HG03378 (cell line): ENCODE data around the gene SPINK9.
"Not testable (repeated sequence)": the region's sequence is repeated elsewhere in the genome, so short reads cannot be mapped to it uniquely, and the experiment has no call there.

Experiments used
- ATAC-seq: cut with Tn5 transposase; IDR thresholded peaks from one replicate; pipeline ENCODE4 v1.9.1; 2021; ENCODE audit warnings: mild to moderate bottlenecking, moderate library complexity; ENCODE audit not compliant: unreplicated experiment

SPINK9 gene, protein sequence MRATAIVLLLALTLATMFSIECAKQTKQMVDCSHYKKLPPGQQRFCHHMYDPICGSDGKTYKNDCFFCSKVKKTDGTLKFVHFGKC

DNA sequence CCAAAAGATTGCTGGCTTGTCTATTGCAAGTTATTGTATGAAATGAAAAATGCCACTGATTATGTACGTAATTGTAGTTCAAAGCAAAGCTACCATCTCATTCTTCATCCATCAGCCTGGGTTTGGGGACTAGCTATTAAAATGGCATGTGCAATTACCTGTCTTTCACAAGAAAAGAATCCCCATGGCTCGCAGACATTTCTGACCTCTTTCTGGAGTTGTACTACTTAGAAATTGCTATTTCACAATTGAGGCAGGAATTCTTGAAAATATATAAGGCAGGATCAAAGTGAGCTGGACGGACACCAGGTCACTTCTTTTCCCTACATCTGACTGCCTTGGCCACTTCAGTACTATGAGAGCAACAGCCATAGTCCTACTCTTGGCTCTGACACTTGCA is at the start of gene SPINK9:
SPINK9 (plus strand) TSS at position 301 of the 400 bp plus-strand sequence; CDS start at position 356, 55 bp downstream.
- no peak for ATAC-seq

DNA sequence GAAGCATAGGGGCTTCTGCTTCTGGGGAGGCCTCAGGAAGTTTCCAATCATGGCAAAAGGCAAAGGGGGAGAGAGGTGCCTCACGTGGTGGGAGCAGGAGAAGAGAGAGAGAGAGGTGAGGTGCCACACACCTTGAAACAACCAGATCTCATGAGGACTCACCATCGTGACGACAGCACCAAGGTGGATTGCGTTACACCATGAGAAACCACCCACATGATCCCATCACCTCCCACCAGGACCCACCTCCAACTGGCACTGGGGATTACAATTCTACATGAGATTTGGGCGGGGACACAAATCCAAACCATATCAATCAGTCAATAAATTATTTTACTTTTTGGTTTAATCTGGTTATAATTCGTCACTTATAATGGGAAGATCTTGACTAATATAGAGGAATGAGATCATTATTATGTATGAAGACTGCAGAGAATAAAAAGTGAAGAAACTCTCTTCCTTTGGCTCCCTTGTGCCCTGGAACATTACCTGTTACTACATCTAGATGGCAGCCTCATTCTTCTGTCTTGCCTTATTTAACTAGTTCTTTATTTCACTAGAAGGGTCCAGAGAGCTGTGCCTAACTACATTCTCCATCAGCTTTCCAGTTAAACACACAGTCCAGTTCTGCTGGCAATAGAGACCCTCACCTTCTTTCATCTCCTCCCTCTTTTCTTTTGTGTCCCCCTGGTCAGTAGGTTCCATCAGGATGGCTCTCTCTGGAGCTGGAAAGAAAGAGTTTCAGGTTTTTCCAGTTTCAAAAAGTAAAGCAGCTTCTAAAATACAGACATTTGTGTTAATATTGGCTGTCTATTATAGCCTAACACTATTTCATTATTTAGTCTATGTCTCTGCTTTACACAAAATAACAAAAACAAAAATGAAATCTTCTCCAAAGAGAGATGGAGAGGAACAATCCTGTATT is 44.8 kb upstream of the SPINK9 start:
- ATAC-seq, result peak; percentile 66

DNA sequence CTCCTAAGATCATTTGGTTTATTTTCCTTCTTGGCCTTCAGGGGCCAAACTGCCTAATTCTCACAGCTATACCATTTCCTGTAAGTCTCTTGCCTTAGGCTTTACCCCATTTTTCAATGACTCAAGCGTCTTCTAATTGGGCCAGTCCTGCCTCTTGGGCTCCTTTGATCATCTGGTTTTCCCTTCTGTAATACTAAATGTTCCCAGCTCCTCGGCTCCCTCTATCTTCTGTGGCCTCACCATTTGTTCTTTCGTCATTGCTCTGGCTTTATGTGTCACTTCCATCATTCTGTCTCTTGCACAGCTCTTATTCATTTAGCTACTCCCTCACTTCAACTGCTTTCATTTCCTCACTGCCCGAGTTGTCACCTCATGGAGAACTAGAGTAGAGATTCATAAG is 37.6 kb upstream of the SPINK9 start:
- no peak for ATAC-seq

DNA sequence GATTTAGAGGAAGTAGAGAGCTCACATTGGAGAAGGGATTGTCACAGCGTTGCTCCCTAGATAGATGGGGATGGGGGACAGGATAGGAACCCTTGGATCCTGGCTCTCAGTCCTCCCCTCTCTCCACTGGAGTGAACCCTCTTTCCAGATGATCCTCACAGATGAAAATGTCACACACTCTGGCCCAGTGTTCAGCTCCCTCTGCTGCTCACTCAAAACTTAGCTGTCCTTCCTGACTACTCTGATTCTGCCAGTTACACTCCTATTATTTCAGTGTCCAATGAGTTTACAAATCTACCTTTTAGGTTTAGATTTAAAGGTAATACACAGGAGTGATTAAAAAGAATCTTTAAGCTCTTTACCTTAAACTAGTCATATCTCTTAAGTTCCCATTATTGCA is 28.9 kb upstream of the SPINK9 start:
- ATAC-seq, result no peak

DNA sequence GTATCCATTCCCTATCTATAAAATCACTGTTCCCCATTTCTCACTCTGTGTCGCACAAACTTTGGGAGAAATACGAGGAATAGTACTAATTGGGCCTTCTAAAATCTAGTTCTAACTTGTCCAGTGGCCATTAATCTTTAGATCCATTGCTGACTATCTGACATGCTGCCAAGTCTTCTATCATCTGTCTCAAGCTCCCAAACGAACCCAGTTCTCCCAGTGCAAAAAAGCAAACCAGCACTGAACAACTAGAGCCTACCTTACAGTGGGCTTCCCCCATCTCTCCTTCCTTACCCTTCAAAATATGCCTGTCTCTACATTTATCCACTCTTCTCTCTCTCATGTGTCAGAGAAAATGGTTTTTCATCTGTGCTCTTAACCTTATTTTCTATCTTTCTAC is 26.3 kb upstream of the SPINK9 start:
- no peak for ATAC-seq

DNA sequence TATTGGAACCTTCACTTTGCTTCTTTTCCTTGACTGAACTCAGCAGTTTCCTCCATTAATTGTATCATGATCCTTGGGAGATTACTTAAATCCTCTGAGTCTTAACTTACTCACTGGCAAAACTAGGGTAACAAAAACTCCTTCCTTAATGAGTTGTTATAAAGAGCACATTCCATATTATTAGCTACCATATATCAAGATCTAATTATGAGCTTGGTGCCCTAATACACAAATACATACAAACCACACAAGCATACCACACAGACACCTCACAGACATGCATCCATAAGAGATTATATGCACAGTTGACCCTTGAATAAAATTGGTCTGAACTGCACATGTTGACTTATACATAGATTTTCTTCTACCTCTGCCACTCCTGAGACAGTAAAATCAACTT is 25.6 kb upstream of the SPINK9 start:
- ATAC-seq, result no peak

DNA sequence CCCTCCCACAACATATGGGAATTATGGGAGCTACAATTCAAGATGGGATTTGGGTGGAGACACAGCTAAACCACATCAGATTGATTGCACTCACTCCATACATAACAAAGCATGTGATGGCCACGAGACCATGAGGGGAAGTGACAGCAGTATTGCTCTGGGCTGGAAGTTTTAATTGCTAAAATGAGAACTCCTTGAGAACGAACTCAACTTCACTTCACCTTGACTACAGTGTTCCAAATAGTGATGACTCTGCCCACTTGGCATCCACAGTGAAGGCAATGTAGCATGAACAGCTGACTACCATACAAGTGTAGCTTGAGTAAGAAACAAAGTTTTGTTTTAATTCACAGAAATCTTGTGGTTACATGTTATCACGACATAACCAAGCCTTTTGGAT is 23.9 kb upstream of the SPINK9 start:
- no peak for ATAC-seq

DNA sequence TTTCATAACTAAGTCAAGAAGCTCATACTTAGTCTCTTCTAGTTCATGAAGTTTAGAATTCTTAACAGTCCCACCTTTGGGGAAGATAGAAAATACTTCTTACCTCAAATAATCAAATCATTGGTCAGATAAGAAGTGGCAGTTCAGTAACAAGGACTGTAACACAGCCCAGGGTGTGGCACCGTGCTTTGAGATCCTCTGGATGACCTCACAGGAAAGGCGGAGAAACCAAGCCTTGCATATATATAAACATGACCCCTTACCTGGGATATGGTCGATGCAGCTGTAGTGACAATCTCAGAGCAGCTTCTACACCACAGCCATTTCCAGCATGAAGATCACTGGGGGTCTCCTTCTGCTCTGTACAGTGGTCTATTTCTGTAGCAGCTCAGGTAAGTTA is 23.2 kb upstream of the SPINK9 start, which contains the start of gene SPINK7:
SPINK7 (plus strand) TSS at position 271 of the 400 bp plus-strand sequence; CDS start at position 332, 61 bp downstream.
- no peak for ATAC-seq

DNA sequence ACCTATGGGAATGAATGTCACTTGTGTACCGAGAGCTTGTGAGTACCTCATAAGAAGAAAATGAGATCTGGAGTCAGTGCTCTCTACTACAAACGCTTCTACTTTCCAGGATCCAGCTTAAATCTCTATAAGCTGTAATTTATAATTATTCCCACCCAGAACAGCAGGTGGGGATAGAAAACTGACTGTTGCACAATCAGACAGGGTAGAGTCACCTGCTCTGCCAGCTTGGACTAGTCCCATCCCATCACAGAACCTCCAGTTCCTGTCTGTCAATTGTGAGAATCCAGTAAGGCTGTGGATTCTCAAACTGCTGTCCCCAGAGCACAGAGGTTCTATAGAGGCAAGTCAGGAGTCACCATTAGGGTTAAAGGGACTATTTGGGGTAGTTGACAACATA is 21.2 kb upstream of the SPINK9 start:
- ATAC-seq, result no peak

DNA sequence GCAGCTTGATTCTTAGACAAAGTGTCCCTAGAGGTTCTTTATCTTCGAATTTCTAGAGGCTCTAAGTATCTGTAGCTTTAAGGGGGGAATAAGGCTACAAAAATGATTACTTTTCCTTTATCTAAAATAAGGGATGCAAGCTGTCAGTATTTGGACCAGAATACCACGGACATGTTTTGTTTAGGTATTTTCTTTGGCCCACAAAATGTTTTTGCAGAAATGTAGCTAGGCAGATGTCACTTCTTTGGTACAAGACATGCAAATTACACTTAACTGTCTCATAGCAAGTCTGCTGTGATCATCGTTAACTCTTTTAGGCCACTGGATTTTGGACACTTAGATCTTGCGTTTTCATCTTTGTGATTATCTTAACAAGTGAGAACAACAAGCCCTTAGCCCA is 20.6 kb upstream of the SPINK9 start:
- ATAC-seq, result no peak

DNA sequence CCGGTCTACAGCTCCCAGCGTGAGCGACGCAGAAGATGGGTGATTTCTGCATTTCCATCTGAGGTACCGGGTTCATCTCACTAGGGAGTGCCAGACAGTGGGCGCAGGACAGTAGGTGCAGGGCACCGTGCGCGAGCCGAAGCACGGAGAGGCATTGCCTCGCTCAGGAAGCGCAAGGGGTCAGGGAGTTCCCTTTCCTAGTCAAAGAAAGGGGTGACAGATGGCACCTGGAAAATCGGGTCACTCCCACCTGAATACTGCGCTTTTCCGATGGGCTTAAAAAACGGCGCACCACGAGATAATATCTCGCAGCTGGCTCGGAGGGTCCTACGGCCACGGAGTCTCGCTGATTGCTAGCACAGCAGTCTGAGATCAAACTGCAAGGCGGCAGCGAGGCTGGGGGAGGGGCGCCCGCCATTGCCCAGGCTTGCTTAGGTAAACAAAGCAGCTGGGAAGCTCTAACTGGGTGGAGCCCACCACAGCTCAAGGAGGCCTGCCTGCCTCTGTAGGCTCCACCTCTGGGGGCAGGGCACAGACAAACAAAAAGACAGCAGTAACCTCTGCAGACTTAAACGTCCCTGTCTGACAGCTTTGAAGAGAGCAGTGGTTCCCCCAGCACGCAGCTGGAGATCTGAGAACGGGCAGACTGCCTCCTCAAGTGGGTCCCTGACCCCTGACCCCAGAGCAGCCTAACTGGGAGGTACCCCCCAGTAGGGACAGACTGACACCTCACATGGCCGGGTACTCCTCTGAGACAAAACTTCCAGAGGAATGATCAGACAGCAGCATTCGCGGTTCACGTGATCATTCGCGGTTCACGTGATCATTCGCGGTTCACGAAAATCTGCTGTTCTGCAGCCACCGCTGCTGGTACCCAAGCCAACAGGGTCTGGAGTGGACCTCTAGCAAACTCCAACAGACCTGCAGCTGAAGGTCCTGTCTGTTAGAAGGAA is 15.1 kb upstream of the SPINK9 start:
- ATAC-seq, result not testable (repeated sequence)

DNA sequence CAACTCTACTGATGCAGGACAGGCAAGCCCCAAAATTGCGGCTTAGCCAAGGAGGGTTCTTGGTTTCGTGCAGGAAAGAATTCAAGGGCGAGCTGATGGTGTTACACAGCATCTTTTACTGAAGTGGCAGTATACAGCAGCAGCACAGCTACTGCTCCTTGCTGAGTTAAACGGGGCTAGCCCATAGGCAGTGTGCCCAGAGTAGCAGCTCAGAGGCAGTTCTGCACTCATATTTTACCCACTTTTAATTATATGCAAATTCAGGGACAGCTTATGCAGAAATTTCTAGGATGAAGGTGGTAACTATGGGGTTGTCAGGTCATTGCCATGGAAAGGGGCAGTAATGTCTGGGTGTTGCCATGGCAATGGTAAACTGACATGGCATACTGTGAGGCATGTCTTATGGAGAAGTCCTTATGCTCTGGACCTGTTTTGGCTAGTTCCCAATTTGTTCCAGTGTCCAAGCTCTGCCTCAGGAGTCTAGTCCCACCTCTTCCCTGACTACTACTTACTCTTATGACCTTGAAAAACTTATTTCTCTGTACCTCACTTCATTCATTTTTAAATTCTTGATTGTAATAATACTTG is 2.0 kb upstream of the SPINK9 start:
- ATAC-seq, result no peak

DNA sequence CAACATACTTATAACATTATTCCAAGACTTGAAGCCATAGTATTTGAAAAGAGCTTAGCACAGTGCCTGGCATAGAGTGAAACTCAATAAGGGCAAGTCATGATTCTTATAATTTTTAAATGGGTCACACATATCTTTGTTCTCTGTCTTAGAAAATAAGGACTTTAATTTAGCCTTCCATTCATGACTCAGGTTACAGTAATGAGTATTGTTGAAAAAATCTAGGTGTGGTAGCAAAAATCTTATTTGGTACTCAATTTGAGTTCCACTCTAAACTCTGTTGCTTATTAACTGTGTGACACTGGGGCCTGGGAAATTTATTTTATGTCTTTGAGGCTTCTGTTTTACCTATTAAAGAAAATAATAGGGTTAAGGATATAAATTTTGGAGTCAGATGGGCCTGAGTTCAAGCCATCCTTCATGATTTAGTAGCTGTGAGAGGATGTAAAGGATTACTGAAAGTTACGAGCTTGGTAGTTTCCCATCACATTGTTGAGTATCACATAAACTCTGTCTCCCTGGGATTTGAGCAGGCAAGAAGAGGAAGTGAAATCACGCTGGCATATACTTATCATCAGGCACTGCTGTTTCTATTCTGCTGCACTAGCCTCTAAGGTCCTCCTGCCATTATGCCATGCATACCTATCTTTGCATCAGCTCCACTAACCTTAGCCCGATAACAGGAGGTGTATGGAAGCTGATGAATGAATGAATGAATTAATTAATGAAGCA is 1.5 kb downstream of the SPINK9 start:
- ATAC-seq, result peak; percentile 91

DNA sequence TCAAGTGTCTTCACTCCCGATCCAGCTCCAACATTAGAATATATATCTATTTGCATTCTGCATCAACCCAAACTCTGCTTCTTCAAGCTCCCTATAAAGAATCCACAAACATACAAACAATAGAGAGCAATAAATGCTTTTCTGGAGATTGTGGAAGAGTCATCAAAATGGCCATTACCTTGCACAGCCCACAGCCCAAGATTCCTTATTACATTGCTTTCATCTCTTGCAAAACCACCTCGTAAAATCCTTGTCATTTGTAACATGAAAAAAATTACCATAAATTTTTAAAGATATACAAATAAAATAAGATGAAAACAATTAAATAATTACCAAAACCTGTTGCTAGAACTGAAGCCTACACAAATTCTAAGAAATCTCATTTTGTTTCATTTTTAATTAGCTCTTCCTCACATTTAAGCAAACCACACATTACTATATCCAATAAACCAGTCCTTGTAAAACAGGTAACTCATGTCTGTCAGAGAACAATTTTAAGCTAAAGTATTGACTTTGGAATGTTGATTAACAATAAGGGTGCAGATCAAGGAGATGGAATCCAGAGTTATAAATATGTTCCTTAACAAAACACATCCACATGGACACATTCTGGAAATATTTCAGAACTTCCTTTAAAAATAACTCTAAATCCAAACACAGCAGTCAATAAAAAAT is 7.1 kb downstream of the SPINK9 start:
- ATAC-seq, result no peak

DNA sequence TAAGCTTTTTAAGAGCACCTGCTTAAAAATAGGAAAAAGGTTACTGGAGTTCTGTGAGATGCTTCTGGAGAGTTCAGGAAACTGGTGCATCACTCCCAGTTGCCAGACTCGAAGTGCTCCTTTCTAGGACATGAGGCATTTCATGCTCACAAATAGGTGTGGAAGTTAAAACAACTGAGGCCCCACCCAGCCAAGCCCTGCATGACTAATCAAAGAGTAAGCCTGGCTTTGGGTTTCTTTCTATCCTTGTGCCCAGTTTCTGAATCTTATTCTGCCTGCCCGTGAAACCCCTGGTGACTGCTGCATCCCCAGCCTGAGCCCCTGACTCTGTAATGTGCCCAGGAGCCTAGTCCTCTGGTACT is 7.7 kb downstream of the SPINK9 start:
- ATAC-seq, result no peak

DNA sequence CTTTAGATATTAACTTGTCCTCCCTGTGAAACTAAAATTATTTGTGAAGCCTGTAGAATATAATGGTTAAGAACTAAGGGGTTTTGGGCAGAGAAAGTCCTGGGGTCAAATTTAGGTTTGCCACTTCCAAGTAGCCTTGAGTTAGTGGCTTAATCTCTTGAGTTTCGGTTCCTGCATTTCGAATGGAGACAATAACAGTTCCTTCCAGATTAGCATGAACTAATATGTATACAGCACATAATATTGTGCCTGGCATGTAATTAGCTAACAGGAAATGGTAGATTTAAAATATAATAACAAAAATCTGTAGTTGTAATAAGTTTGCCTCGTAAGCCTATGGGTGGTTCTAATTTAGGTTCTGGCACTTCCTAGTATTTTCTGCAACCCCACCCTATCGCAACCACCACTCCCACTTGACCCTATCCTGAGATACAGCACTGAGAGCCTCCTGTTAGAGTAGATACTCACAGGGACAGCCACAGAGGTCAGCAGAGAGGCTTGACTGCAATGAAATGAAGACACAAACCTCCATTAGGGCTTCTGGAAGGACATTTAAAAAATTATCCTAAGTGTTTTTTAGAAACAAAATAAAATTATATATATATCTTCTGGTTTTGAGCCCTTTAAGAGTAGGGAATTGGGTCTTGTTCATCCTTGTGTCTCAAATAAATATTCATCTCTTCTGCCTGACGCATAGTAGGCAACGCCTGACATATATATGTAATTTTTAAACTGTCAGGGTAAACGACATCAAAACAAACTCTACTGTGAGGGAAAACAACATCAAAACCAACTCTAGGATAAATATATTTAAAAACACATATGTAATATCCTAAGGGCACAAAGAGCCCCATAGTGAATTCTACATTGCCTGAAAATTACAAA is 8.5 kb downstream of the SPINK9 start:
- no peak for ATAC-seq

DNA sequence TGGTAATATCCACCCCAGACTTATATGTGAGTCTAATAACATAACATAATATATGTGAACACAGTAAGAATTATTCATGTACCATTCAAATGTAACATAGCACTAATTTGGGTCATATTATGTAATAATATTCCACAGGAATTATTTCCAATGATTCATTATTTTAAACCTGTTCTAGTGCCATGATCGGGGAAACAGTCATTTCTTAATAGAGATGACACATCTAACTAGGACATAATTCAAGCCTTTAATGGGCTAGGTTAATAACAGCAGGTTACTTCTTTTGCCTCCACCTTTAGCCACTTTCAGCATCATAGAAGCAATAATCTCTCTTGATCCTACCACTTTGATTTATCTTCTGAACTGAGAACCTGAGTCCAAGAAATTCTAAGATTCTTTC is 12.3 kb downstream of the SPINK9 start:
- no peak for ATAC-seq

DNA sequence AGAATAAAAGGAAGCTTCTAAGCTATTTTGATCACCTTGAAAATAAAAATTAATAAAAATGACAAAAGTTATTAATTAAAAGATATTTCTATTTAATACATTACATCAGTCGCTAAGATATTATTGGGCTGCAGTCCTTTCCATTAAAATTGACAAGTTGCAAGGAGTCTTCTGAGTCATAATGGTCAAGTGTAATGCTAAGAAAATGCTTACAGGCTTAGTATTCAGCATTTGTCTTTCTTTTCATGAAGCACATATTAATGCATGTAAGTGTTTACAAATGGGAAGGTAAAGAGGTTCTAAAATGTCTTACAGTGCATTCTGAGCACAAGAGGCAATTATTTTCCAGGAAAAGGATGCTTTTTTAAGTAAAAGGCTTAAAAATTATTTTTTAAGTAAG is 17.3 kb downstream of the SPINK9 start:
- ATAC-seq, result no peak

DNA sequence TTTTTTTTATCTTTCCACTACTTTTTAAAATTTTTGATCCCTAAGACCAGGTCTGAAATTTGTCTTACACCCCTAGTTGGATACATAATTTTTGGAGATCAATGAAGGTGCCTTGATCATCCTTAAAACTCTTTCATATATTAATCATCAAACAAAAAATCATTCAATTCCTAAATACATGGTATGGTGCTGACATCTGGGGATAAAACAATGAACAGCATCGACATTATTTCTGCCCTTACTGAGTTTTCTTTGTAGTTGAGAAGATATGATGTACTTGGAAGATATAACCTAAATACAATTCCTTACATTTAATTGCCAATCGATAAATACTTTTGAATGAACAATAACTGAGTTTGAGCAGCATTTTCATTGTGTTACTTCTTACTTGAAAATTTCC is 18.3 kb downstream of the SPINK9 start:
- no peak for ATAC-seq
